IgD-negative memory B cell (primary cell): ENCODE data around the gene IKBKE. TPM values are rescaled to one million over a fixed set of nuclear protein-coding genes. Genes with fewer than 3 reads are reported as not detected.

ENCODE experiments used
- H3K27ac Mint-ChIP-seq, 3 donors: one replicate each; pipeline ENCODE4 v1.8.0; 2020 to 2022; ENCODE audit warnings: mild to moderate bottlenecking in 3 of 3, mixed read lengths in 3 of 3, moderate library complexity in 1 of 3
- H3K27me3 Mint-ChIP-seq: one replicate; pipeline ENCODE4 v1.8.0; 2021; ENCODE audit warnings: mixed read lengths
- H3K36me3 Mint-ChIP-seq: one replicate; pipeline ENCODE4 v1.8.0; 2020; ENCODE audit warnings: mild to moderate bottlenecking, mixed read lengths
- H3K4me1 Mint-ChIP-seq, 3 donors: one replicate each; pipeline ENCODE4 v1.8.0; 2020 to 2022; ENCODE audit warnings: mixed read lengths in 3 of 3, mild to moderate bottlenecking in 1 of 3
- H3K4me3 Mint-ChIP-seq, 4 donors: one replicate each; pipeline ENCODE4 v1.8.0; 2020 to 2022; ENCODE audit warnings: mild to moderate bottlenecking in 4 of 4, mixed read lengths in 4 of 4, moderate library complexity in 3 of 4
- H3K9me3 Mint-ChIP-seq, 3 donors: one replicate each; pipeline ENCODE4 v1.8.0; 2020 to 2021; ENCODE audit warnings: mixed read lengths in 3 of 3, mild to moderate bottlenecking in 1 of 3
- polyA plus RNA-seq: library from polyadenylated mRNA; unstranded; fragments of 300-500 nt; fragmentation: Illumina TruSeq; gene quantifications from one replicate; pipeline ENCODE4 v1.2.3, GENCODE V29; 2021

IKBKE gene
- polyA plus RNA-seq, 1 donor from 2014 or later: 28.4 TPM

- Mint-ChIP-seq H3K4me1 (peaks cover 18 to 21% (median 19%) of the 10 kb centered on the region in 3 donors), H3K4me3 (no peak overlapping the region), H3K27ac (no peak overlapping the region), H3K27me3 (peaks cover 1% of the 10 kb centered on the region), H3K9me3 (no peaks in the 10 kb centered on the region), H3K36me3 (peaks cover 5% of the 10 kb centered on the region)
These were observed 21.3 kb downstream of the IKBKE start for GRCh38 chr1:206491616-206492015.

GRCh38 chr1:206492589-206492988 is 22.3 kb downstream of the IKBKE start:
- Mint-ChIP-seq H3K9me3 (no peaks in the 10 kb centered on the region), H3K4me3 (no peak overlapping the region), H3K4me1 (peaks cover 27 to 31% (median 27%) of the 10 kb centered on the region in 3 donors), H3K27ac (no peak overlapping the region), H3K27me3 (peaks cover 1% of the 10 kb centered on the region), H3K36me3 (peaks cover 5% of the 10 kb centered on the region)

- Mint-ChIP-seq H3K27ac (no peak overlapping the region), H3K36me3 (peaks cover 3% of the 10 kb centered on the region), H3K4me3 (no peak overlapping the region), H3K4me1 (peaks cover 29 to 34% (median 32%) of the 10 kb centered on the region in 3 donors), H3K27me3 (peaks cover 1% of the 10 kb centered on the region), H3K9me3 (no peaks in the 10 kb centered on the region)
These were observed 23.0 kb downstream of the IKBKE start for GRCh38 chr1:206493279-206493678.

GRCh38 chr1:206495011-206495461 is 24.8 kb downstream of the IKBKE start:
- H3K4me3 Mint-ChIP-seq: peak overlapping the region in 1 of 4 donors; percentile 78
- no peaks in the 10 kb centered on the region for H3K9me3 Mint-ChIP-seq
- H3K4me1 Mint-ChIP-seq: peaks cover 35 to 36% (median 36%) of the 10 kb centered on the region in 3 donors
- H3K27me3 Mint-ChIP-seq: peaks cover 1% of the 10 kb centered on the region
- peaks cover 3% of the 10 kb centered on the region for H3K36me3 Mint-ChIP-seq
- peak overlapping the region in 2 of 3 donors; percentile 33 to 35 for H3K27ac Mint-ChIP-seq

- H3K4me3 Mint-ChIP-seq: peak overlapping the region in 2 of 4 donors; percentile 69 to 78
- peaks cover 3% of the 10 kb centered on the region for H3K36me3 Mint-ChIP-seq
- no peaks in the 10 kb centered on the region for H3K9me3 Mint-ChIP-seq
- H3K27me3 Mint-ChIP-seq: peaks cover 1% of the 10 kb centered on the region
- H3K4me1 Mint-ChIP-seq: peaks cover 35 to 36% (median 36%) of the 10 kb centered on the region in 3 donors
- H3K27ac Mint-ChIP-seq: peak overlapping the region; percentile 4 to 93 (median 28)
These were observed 25.3 kb downstream of the IKBKE start for GRCh38 chr1:206495493-206496046.

- peaks cover 35 to 36% (median 36%) of the 10 kb centered on the region in 3 donors for H3K4me1 Mint-ChIP-seq
- H3K27me3 Mint-ChIP-seq: peaks cover 1% of the 10 kb centered on the region
- peak overlapping the region; percentile 4 to 93 (median 90) for H3K27ac Mint-ChIP-seq
- peak overlapping the region in 2 of 4 donors; percentile 69 to 78 for H3K4me3 Mint-ChIP-seq
- H3K9me3 Mint-ChIP-seq: no peaks in the 10 kb centered on the region
- H3K36me3 Mint-ChIP-seq: peaks cover 1% of the 10 kb centered on the region
These were observed 26.0 kb downstream of the IKBKE start for GRCh38 chr1:206496131-206496793.

GRCh38 chr1:206497363-206497762 is 27.1 kb downstream of the IKBKE start:
- Mint-ChIP-seq H3K27ac (peak overlapping the region; percentile 4 to 91 (median 90)), H3K4me1 (peaks cover 35 to 36% (median 36%) of the 10 kb centered on the region in 3 donors), H3K4me3 (peak overlapping the region in 2 of 4 donors; percentile 79 to 90), H3K36me3 (no peaks in the 10 kb centered on the region), H3K9me3 (no peaks in the 10 kb centered on the region), H3K27me3 (peaks cover 1% of the 10 kb centered on the region)

GRCh38 chr1:206497774-206498173 is 27.5 kb downstream of the IKBKE start:
- H3K36me3 Mint-ChIP-seq: no peaks in the 10 kb centered on the region
- no peaks in the 10 kb centered on the region for H3K9me3 Mint-ChIP-seq
- H3K4me3 Mint-ChIP-seq: no peak overlapping the region
- peaks cover 35 to 36% (median 36%) of the 10 kb centered on the region in 3 donors for H3K4me1 Mint-ChIP-seq
- peak overlapping the region in 2 of 3 donors; percentile 59 to 90 for H3K27ac Mint-ChIP-seq
- H3K27me3 Mint-ChIP-seq: peaks cover 1% of the 10 kb centered on the region

GRCh38 chr1:206498685-206499084 is 28.4 kb downstream of the IKBKE start:
- peaks cover 35 to 42% (median 36%) of the 10 kb centered on the region in 3 donors for H3K4me1 Mint-ChIP-seq
- peak overlapping the region in 1 of 3 donors; percentile 90 for H3K27ac Mint-ChIP-seq
- H3K36me3 Mint-ChIP-seq: no peaks in the 10 kb centered on the region
- no peaks in the 10 kb centered on the region for H3K9me3 Mint-ChIP-seq
- peak overlapping the region in 2 of 4 donors; percentile 3 to 7 for H3K4me3 Mint-ChIP-seq
- H3K27me3 Mint-ChIP-seq: peaks cover 1% of the 10 kb centered on the region

- peaks cover 1% of the 10 kb centered on the region for H3K27me3 Mint-ChIP-seq
- H3K9me3 Mint-ChIP-seq: no peaks in the 10 kb centered on the region
- H3K4me3 Mint-ChIP-seq: no peak overlapping the region
- no peak overlapping the region for H3K27ac Mint-ChIP-seq
- H3K36me3 Mint-ChIP-seq: no peaks in the 10 kb centered on the region
- H3K4me1 Mint-ChIP-seq: peaks cover 36 to 46% (median 36%) of the 10 kb centered on the region in 3 donors
These were observed 29.8 kb downstream of the IKBKE start for GRCh38 chr1:206500046-206500445.

GRCh38 chr1:206501881-206502280 is 31.6 kb downstream of the IKBKE start:
- Mint-ChIP-seq H3K4me1 (peaks cover 17 to 37% (median 26%) of the 10 kb centered on the region in 3 donors), H3K27ac (peak overlapping the region in 1 of 3 donors; percentile 19), H3K27me3 (peaks cover 2% of the 10 kb centered on the region), H3K4me3 (no peak overlapping the region), H3K9me3 (no peaks in the 10 kb centered on the region), H3K36me3 (no peaks in the 10 kb centered on the region)

GRCh38 chr1:206502403-206502802 is 32.1 kb downstream of the IKBKE start:
- peaks cover 2% of the 10 kb centered on the region for H3K27me3 Mint-ChIP-seq
- peaks cover 12 to 31% (median 21%) of the 10 kb centered on the region in 3 donors for H3K4me1 Mint-ChIP-seq
- H3K36me3 Mint-ChIP-seq: no peaks in the 10 kb centered on the region
- no peak overlapping the region for H3K4me3 Mint-ChIP-seq
- no peaks in the 10 kb centered on the region for H3K9me3 Mint-ChIP-seq
- H3K27ac Mint-ChIP-seq: peak overlapping the region in 1 of 3 donors; percentile 19

GRCh38 chr1:206502812-206503211 is 32.5 kb downstream of the IKBKE start:
- no peaks in the 10 kb centered on the region for H3K9me3 Mint-ChIP-seq
- H3K36me3 Mint-ChIP-seq: no peaks in the 10 kb centered on the region
- H3K27ac Mint-ChIP-seq: no peak overlapping the region
- peaks cover 9 to 31% (median 17%) of the 10 kb centered on the region in 3 donors for H3K4me1 Mint-ChIP-seq
- no peak overlapping the region for H3K4me3 Mint-ChIP-seq
- H3K27me3 Mint-ChIP-seq: peaks cover 2% of the 10 kb centered on the region

- Mint-ChIP-seq H3K27me3 (peaks cover 5% of the 10 kb centered on the region), H3K36me3 (no peaks in the 10 kb centered on the region), H3K27ac (peak overlapping the region in 1 of 3 donors; percentile 32), H3K4me3 (peak overlapping the region in 1 of 4 donors; percentile 52), H3K9me3 (no peaks in the 10 kb centered on the region), H3K4me1 (peaks cover 3 to 28% (median 13%) of the 10 kb centered on the region in 3 donors)
These were observed 33.5 kb downstream of the IKBKE start for GRCh38 chr1:206503591-206504362.

GRCh38 chr1:206504363-206504713 is 34.1 kb downstream of the IKBKE start:
- Mint-ChIP-seq H3K36me3 (no peaks in the 10 kb centered on the region), H3K4me1 (peaks cover 3 to 27% (median 13%) of the 10 kb centered on the region in 3 donors), H3K4me3 (peak overlapping the region in 1 of 4 donors; percentile 52), H3K27ac (peak overlapping the region in 1 of 3 donors; percentile 32), H3K9me3 (no peaks in the 10 kb centered on the region), H3K27me3 (peaks cover 9% of the 10 kb centered on the region)
